ENCODE results near the gene NRROS.

GRCh38 chr3:196627918-196628231 lies 11.6 kb upstream of the NRROS start:
- no peak for TF ChIP-seq EZH2phosphoT487 (IDR thresholded peaks at IDR 0.05; ENCODE audit: low read length)
- TF ChIP-seq, protein P1, sequence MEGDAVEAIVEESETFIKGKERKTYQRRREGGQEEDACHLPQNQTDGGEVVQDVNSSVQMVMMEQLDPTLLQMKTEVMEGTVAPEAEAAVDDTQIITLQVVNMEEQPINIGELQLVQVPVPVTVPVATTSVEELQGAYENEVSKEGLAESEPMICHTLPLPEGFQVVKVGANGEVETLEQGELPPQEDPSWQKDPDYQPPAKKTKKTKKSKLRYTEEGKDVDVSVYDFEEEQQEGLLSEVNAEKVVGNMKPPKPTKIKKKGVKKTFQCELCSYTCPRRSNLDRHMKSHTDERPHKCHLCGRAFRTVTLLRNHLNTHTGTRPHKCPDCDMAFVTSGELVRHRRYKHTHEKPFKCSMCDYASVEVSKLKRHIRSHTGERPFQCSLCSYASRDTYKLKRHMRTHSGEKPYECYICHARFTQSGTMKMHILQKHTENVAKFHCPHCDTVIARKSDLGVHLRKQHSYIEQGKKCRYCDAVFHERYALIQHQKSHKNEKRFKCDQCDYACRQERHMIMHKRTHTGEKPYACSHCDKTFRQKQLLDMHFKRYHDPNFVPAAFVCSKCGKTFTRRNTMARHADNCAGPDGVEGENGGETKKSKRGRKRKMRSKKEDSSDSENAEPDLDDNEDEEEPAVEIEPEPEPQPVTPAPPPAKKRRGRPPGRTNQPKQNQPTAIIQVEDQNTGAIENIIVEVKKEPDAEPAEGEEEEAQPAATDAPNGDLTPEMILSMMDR (IDR thresholded peaks at IDR 0.05; ENCODE audit: low read length), result no peak
- no peak for TF ChIP-seq EZH2 (optimal IDR thresholded peaks at IDR 0.05; ENCODE audit: low read depth, low read length)

Measured in MM.1S (cell line).